Naive thymus-derived CD8-positive, alpha-beta T cell (primary cell): ENCODE measurements around the gene BEND5. TPM values are rescaled to one million over a fixed set of nuclear protein-coding genes. Genes with fewer than 3 reads are reported as not detected.
A peak's percentile ranks its signal among the peaks of the same experiment; 100 is the strongest.

Source experiments
- ATAC-seq, 2 donors: fragments of 150-1000 bp; cut with Tn5 transposase in 1 of 2; sonication (Bioruptor Pico), chemical (Tn5 transposase) in 1 of 2; 1 replicate in 1 of 2; 2 replicates in 1 of 2; pipeline ENCODE4 v1.10.0; 2021; ENCODE audit warnings: mild to moderate bottlenecking in 2 of 2, moderate library complexity in 2 of 2
- POLR2A ChIA-PET: fragments of 350-600 bp; sonication (Branson Sonifier 250); formaldehyde crosslinking; loops from one replicate; lab custom pipeline; 2021; ENCODE audit warnings: antibody characterized with exemption; lab: Charles Lee
- DNase-seq, 10 donors: peaks; one replicate each; pipeline versions ENCODE4 v3.0.0 to v3.0.0-alpha.2; 2020 to 2022
- H3K27ac Mint-ChIP-seq, 10 donors: one replicate each; pipeline ENCODE4 v1.8.0; 2020 to 2022; ENCODE audit warnings: mild to moderate bottlenecking in 10 of 10, mixed read lengths in 10 of 10, moderate library complexity in 4 of 10, inconsistent platforms in 1 of 10
- H3K27me3 Mint-ChIP-seq, 5 donors: one replicate each; pipeline ENCODE4 v1.8.0; 2021 to 2022; ENCODE audit warnings: mixed read lengths in 5 of 5
- H3K36me3 Mint-ChIP-seq, 3 donors: one replicate each; pipeline ENCODE4 v1.8.0; 2020 to 2022; ENCODE audit warnings: mixed read lengths in 3 of 3, mild to moderate bottlenecking in 2 of 3, inconsistent platforms in 1 of 3
- H3K4me1 Mint-ChIP-seq, 4 donors: one replicate each; pipeline ENCODE4 v1.8.0; 2021 to 2022; ENCODE audit warnings: mixed read lengths in 4 of 4
- H3K4me3 Mint-ChIP-seq, 10 donors: one replicate each; pipeline ENCODE4 v1.8.0; 2020 to 2022; ENCODE audit warnings: mild to moderate bottlenecking in 10 of 10, mixed read lengths in 10 of 10, moderate library complexity in 6 of 10, inconsistent platforms in 1 of 10
- H3K9me3 Mint-ChIP-seq, 9 donors: one replicate each; pipeline ENCODE4 v1.8.0; 2020 to 2022; ENCODE audit warnings: mixed read lengths in 9 of 9, mild to moderate bottlenecking in 3 of 9, inconsistent platforms in 1 of 9, moderate library complexity in 1 of 9
- polyA plus RNA-seq, 3 donors: library from polyadenylated mRNA; unstranded; fragments of 300-500 nt; fragmentation: Illumina TruSeq; gene quantifications; one replicate each; pipeline ENCODE4 v1.2.3, GENCODE V29; 2021
- total RNA-seq, 8 experiments: library from RNA in 2 of 8; stranded (reverse) in 2 of 8; gene quantifications; one replicate each; pipeline ENCODE4 v1.2.3 and lab custom pipeline; 2021 to 2026

BEND5 gene
- total and polyA plus RNA-seq, 5 experiments from 2014 or later = 7.2 to 13.6 (median 10.4) TPM

DNA sequence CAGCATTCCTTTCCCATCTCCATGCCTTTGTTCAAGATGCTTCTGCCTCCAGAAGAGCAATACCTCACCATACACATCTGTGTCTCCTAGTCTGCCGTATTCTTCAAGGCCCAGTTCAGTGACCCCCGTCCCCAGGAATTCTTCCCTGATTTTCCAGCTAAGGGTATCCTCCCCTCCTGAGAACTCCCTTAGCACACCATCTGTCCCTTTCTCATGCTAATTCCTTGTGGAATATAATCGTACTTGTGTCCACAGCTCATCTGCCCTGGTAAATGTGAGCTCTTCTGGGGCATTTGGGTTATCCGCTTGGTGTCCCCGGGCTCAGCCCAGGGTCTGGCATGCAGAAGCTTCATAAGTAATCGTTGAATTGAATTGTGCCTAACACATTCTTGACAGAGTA lies 40.9 kb downstream of the BEND5 start:
- Mint-ChIP-seq H3K9me3 (no peaks in the 10 kb centered on the region), H3K36me3 (peaks cover 10 to 27% (median 23%) of the 10 kb centered on the region in 3 donors), H3K4me1 (peaks cover 0 to 6% (median 3%) of the 10 kb centered on the region in 4 donors), H3K27me3 (no peaks in the 10 kb centered on the region), H3K27ac (no peak overlapping the region), H3K4me3 (no peak overlapping the region)
- ATAC-seq (no peak), DNase-seq (no peak)
- POLR2A ChIA-PET = no interaction called here

DNA sequence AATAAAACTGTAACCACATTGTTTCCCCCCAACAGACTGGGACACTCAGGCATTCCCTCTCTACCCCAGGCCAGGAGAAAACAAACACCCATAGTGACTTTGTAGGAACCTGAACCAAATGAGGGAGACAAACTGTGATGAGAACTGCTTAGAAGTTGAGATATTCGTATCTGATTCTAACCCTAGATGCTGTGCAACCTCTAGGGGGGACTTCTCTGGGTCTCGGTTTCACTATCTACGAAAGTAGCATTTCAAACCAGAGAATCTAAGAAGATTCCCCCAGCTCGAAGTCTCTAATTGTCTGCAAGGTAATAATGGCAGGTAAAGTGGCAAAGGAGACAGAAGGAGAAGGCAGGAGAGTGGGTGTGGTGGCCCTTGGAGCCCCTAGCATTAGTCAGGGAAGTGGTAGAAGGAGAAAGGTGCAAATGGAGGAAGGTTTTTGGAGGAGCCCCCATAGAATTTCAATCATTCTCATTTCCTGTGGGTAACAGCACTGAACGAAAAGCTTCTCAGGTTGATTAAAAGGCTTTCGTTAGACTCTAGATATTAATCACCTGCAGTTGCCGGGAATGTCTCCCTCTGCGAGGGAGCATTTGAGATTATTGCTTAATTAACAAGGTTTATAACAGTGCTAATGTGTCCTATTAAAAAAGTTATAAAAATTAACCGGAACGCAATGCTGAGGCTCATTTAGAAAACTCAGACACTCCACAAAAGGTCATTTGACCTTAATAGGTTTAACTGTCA lies 46.4 kb downstream of the BEND5 start:
- H3K9me3 Mint-ChIP-seq = no peaks in the 10 kb centered on the region
- DNase-seq = no peak
- H3K27ac Mint-ChIP-seq = peak overlapping the region in 1 of 10 donors; percentile 12
- H3K36me3 Mint-ChIP-seq = peaks cover 5 to 36% (median 21%) of the 10 kb centered on the region in 3 donors
- no peaks in the 10 kb centered on the region for H3K27me3 Mint-ChIP-seq
- ATAC-seq = no peak
- POLR2A ChIA-PET = no interaction called here
- no peak overlapping the region for H3K4me3 Mint-ChIP-seq
- peaks cover 8 to 15% (median 10%) of the 10 kb centered on the region in 4 donors for H3K4me1 Mint-ChIP-seq

DNA sequence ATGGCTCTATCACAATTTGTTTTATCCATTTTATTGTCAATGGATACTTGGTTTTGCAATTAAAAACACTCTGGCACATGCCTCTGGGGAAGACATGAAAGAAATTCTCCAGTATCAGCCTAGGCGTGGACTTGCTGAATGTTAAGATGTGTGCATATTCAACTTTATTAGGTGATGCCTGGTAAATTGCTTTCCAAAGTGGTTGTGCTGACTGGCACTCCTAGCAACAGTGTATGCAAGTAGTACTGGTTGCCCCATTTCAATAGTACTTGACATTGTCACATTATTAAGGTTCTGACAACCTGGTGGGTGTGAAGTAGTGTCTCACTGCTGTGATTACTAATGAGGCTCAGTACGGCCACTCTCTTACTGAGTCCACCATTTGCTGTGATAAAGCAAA lies 48.1 kb downstream of the BEND5 start:
- Mint-ChIP-seq H3K4me1 (peaks cover 8 to 15% (median 10%) of the 10 kb centered on the region in 4 donors), H3K27ac (peak overlapping the region in 1 of 10 donors; percentile 2), H3K4me3 (no peak overlapping the region), H3K36me3 (peaks cover 0 to 36% (median 11%) of the 10 kb centered on the region in 3 donors), H3K27me3 (no peaks in the 10 kb centered on the region), H3K9me3 (no peaks in the 10 kb centered on the region)
- ATAC-seq = no peak
- POLR2A ChIA-PET = no interaction called here
- no peak for DNase-seq

DNA sequence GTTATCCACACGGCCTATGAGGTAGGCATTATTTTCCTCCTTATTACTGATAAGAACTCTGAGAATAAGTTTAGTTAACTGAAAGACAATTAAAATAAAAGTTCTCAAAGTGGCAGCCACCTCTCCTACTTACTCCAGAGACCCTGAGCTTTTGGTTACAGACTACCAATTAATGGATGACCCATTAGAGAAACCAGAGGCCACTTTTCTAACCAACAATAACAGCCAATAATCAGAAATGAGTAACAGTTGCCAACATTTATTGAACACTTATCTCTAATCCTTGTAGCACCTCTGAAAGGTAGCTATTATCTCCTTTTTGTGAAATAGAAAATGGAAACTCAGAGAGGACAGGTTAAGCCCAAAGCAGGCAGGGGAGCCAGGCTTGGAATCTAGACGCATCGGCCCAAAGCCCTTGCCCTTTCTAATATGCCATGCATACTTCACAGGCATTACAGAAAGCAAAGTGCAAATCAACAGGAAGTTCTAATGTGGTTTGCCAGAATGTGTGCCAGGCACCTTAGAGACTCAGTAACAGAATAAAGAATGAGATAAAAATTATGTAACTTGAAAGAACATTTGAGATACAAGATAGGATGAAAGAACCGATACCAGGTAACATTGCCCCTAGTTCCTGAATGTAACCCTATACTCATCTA lies 50.0 kb downstream of the BEND5 start:
- peak overlapping the region in 5 of 10 donors; percentile 4 to 33 (median 27) for H3K27ac Mint-ChIP-seq
- H3K4me3 Mint-ChIP-seq = no peak overlapping the region

GRCh38 chr1:48726139-48726538 lies 50.6 kb downstream of the BEND5 start:
- POLR2A ChIA-PET = no interaction called here
- Mint-ChIP-seq H3K36me3 (peaks cover 0 to 36% (median 11%) of the 10 kb centered on the region in 3 donors), H3K27me3 (no peaks in the 10 kb centered on the region), H3K27ac (no peak overlapping the region), H3K4me3 (no peak overlapping the region), H3K9me3 (no peaks in the 10 kb centered on the region), H3K4me1 (peaks cover 8 to 15% (median 11%) of the 10 kb centered on the region in 4 donors)
- ATAC-seq (no peak), DNase-seq (no peak)

More for the DNA sequence above, 50.0 kb downstream of the BEND5 start:
- Mint-ChIP-seq H3K36me3 (peaks cover 0 to 36% (median 11%) of the 10 kb centered on the region in 3 donors), H3K9me3 (no peaks in the 10 kb centered on the region), H3K27me3 (no peaks in the 10 kb centered on the region), H3K4me1 (peaks cover 8 to 15% (median 11%) of the 10 kb centered on the region in 4 donors)
- POLR2A ChIA-PET = no interaction called here
- no peak for ATAC-seq
- no peak for DNase-seq

GRCh38 chr1:48725341-48726046 lies 51.2 kb downstream of the BEND5 start:
- Mint-ChIP-seq H3K9me3 (no peaks in the 10 kb centered on the region), H3K27me3 (no peaks in the 10 kb centered on the region), H3K4me1 (peaks cover 8 to 15% (median 11%) of the 10 kb centered on the region in 4 donors), H3K36me3 (peaks cover 0 to 36% (median 11%) of the 10 kb centered on the region in 3 donors), H3K27ac (no peak overlapping the region), H3K4me3 (no peak overlapping the region)
- no peak for DNase-seq
- ATAC-seq = no peak
- POLR2A ChIA-PET = no interaction called here

DNA sequence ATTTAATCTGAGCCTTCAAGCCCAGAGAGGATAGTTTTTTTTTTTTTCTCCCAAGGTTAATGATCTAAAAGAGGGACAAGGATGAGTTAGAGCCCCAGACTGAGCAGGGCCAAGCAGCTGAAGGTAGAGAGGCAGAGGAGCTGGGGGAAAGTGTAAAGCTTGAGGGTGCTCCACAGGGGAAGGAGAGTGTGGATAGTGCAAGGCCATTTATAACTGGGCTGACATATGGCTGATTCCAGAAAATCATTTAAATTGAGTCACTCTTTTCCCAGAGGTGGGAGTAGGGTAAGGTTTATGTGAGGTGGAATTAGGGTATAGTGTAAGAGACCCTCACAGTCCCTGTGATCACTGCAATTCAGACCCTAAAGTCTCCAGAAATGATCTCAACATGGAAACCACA lies 55.8 kb downstream of the BEND5 start:
- no peaks in the 10 kb centered on the region for H3K9me3 Mint-ChIP-seq
- H3K27ac Mint-ChIP-seq = no peak overlapping the region
- H3K36me3 Mint-ChIP-seq = no peaks in the 10 kb centered on the region
- H3K4me1 Mint-ChIP-seq = peaks cover 0 to 8% (median 0%) of the 10 kb centered on the region in 4 donors
- ATAC-seq = no peak
- DNase-seq = no peak
- POLR2A ChIA-PET = no interaction called here
- H3K27me3 Mint-ChIP-seq = no peaks in the 10 kb centered on the region
- H3K4me3 Mint-ChIP-seq = no peak overlapping the region

DNA sequence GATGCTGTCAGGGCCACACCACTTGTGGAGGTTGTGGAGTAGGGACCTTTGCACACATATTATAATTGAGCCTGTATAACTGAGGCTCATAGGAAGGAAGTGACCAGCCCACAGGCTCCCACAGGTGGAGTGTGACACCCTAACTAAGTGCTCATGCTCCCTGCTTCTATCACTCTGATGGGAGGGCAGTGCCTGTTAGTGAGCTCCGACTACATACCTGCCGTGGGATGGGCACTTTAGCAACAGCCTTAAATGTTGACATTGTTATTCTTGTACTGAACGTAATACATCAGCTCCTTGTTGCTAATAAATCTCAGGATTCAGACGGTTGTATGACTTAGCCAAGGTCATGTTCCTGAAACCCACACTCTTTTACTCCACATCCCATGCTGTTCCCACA lies 58.0 kb downstream of the BEND5 start:
- no peak overlapping the region for H3K4me3 Mint-ChIP-seq
- H3K36me3 Mint-ChIP-seq = no peaks in the 10 kb centered on the region
- ATAC-seq (no peak), DNase-seq (no peak)
- no peaks in the 10 kb centered on the region for H3K9me3 Mint-ChIP-seq
- no peaks in the 10 kb centered on the region for H3K27me3 Mint-ChIP-seq
- no peak overlapping the region for H3K27ac Mint-ChIP-seq
- peaks cover 0 to 6% (median 0%) of the 10 kb centered on the region in 4 donors for H3K4me1 Mint-ChIP-seq
- POLR2A ChIA-PET = no interaction called here

- no peak overlapping the region for H3K27ac Mint-ChIP-seq
- no peaks in the 10 kb centered on the region for H3K27me3 Mint-ChIP-seq
- no peak for DNase-seq
- H3K9me3 Mint-ChIP-seq = no peaks in the 10 kb centered on the region
- no peak overlapping the region for H3K4me3 Mint-ChIP-seq
- POLR2A ChIA-PET = no interaction called here
- no peaks in the 10 kb centered on the region for H3K36me3 Mint-ChIP-seq
- H3K4me1 Mint-ChIP-seq = peaks cover 0 to 5% (median 0%) of the 10 kb centered on the region in 4 donors
- ATAC-seq = no peak
Measured at GRCh38 chr1:48718116-48718630, 58.5 kb downstream of the BEND5 start.

DNA sequence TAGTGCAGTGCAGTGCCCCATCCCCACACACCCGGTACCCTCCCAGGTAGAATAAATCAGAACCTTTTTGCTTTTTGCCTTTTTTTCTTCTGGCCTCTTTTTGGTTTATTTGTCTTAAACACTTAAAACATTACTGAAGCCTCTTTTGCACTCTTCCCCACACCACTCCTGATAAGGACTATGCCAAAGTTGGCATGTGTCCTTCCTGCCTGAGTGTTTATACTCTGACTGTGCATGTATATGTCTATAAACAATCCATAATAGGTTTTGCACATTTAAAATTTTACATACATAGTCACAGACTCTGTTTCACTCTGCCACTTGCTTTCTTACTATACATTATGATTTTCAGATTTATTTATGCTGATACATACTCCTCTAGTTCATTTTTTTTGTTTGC lies 59.6 kb downstream of the BEND5 start:
- Mint-ChIP-seq H3K4me3 (no peak overlapping the region), H3K4me1 (peaks cover 0 to 4% (median 0%) of the 10 kb centered on the region in 4 donors), H3K9me3 (no peaks in the 10 kb centered on the region), H3K27ac (no peak overlapping the region), H3K27me3 (peaks cover 0 to 4% (median 0%) of the 10 kb centered on the region in 5 donors), H3K36me3 (no peaks in the 10 kb centered on the region)
- DNase-seq (no peak), ATAC-seq (no peak)
- POLR2A ChIA-PET = no interaction called here

DNA sequence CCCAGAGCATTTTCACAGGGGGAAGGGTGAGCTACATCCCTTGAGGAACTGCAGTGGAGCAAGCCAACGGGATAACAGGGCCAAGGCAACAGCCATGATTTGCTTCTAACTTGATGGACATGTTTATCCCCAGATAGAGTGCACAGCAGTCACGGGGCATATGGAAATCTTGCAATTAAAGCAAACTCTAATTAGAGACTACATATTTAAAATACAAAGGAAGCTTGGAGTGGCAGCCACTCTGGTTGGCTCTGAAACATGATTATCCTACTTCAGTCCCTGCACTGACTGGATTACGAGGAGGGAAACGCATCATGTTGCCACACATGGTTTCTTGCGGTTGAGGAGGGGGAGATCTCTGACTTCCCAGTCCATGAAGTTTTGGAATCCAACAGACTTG lies 60.8 kb downstream of the BEND5 start:
- Mint-ChIP-seq H3K4me1 (peaks cover 0 to 6% (median 0%) of the 10 kb centered on the region in 4 donors), H3K4me3 (no peak overlapping the region), H3K27ac (no peak overlapping the region), H3K9me3 (no peaks in the 10 kb centered on the region), H3K36me3 (no peaks in the 10 kb centered on the region), H3K27me3 (peaks cover 0 to 9% (median 0%) of the 10 kb centered on the region in 5 donors)
- no peak for DNase-seq
- no peak for ATAC-seq
- POLR2A ChIA-PET = no interaction called here

GRCh38 chr1:48710915-48711314 lies 65.8 kb downstream of the BEND5 start:
- no peak overlapping the region for H3K27ac Mint-ChIP-seq
- no peaks in the 10 kb centered on the region for H3K9me3 Mint-ChIP-seq
- peaks cover 0 to 9% (median 2%) of the 10 kb centered on the region in 5 donors for H3K27me3 Mint-ChIP-seq
- H3K4me1 Mint-ChIP-seq = peaks cover 0 to 2% (median 0%) of the 10 kb centered on the region in 4 donors
- ATAC-seq (no peak), DNase-seq (no peak)
- no peaks in the 10 kb centered on the region for H3K36me3 Mint-ChIP-seq
- POLR2A ChIA-PET = no interaction called here
- no peak overlapping the region for H3K4me3 Mint-ChIP-seq
